SW 1271 (cell line): Measurements from ENCODE around the gene GPBAR1.
"Not testable (repeated sequence)": the region's sequence is repeated elsewhere in the genome, so short reads cannot be mapped to it uniquely, and the experiment has no call there.

Experiments used
- DNase-seq, 2 experiments: peaks; one replicate each; lab custom pipeline; 2025; lab: John Stamatoyannopoulos, UW

The GPBAR1 gene

DNA sequence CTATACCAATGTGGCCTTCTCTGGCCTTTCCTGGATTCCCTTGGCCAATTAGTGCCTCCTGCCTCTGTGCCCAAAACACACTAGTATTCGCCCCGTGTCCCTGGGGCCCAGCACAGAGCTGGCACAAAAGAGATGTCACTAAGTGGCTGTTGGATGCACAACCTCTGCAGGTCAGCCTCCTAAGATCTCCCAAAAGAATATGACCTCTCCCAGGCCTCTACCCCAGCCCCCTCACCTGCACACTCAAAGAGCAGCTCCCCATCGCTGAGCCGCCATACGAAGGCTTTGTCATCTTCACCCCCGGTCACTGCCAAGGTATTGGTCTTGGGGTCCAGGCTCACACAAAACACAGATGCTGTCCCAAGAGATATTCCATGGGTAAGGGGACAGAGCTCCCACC lies 6.4 kb downstream of the GPBAR1 start:
- DNase-seq, result no peak

DNA sequence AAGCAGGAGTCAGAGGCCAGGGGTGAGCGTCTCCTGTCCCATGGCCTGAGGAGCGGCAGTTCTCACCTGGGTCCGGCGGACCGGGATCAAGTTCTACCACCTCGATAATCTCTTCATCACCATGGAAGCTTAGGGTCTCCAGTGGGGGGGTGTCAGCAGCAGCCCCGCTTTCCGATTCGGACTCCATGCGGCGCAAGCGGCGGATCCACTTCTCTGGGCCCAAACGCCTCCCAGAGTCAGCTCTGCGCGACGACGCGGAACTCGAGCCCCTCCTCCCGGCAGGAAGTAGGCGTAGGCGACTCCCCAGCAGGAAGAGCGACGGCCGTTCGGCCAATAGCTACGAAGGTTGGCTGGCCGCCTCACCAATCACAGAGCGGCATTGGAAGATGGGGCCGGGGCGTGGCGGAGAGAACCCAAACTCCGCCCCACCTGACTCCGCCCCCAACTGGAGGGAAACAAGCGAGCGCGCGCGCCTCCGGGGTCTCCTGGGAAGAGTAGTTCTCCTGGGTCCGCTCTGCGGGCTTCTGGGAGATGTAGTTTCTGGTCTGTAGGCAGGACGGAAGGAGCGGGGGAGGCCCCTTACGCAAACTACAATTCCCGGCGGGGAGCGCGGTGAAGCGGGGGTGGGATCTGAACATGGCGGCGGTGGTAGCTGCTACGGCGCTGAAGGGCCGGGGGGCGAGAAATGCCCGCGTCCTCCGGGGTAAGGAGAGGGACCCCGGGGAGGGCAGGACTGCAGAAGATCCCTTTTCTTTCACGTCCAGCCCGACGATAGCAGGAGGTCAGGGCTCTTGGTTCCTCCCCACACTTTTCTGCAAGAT lies 9.3 kb downstream of the GPBAR1 start, which contains the start of the genes AAMP and PNKD:
Gene AAMP, minus strand, starts transcription at position 238 of the 821 bp plus-strand sequence. Its CDS starts 51 bp downstream, at position 187.
Gene PNKD, plus strand, starts transcription at position 620 of the 821 bp plus-strand sequence. Its CDS starts 17 bp downstream, at position 637.
- DNase-seq, result peak; percentile 98 to 99

DNA sequence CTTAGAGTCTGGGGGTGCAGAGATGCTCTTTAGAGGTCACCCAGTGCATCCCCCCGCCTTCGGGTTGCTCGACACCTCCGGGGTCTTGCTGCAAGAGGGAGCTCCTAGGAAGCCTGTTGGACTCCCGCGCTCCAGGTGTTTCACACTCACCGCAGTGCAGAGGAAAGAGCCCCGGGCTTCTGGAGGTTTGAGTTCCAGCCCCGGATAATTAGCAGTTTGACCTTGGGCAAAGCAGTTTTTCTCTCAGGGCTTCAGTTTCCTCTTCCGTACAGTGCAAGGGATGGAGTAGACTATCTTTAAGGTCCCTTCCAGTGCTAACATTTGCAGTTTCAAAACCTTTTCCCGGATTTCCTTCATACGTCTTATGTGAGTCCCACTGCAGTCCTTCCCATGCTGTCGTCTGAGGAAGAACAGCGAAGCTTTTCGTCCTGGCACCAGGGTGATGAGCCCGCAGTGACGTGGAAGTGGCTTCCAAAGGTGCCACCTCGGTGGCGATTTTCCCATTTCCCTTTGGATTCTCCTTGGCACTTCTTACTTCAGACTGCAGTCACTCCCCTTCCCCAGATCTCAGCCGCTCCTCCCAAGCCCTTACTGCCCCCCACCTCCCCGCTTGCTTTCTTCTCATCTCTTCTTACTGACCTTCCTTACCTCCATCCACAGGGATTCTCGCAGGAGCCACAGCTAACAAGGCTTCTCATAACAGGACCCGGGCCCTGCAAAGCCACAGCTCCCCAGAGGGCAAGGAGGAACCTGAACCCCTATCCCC lies 10.1 kb downstream of the GPBAR1 start:
- DNase-seq, result no peak

- DNase-seq, result no peak
Measured at GRCh38 chr2:218271487-218271797, 10.6 kb downstream of the GPBAR1 start.

GRCh38 chr2:218271865-218272530 lies 11.2 kb downstream of the GPBAR1 start:
- peak in 1 of 2 experiments; percentile 11 for DNase-seq

- peak; percentile 69 to 76 for DNase-seq
Measured at GRCh38 chr2:218272531-218273212, 11.9 kb downstream of the GPBAR1 start.

DNA sequence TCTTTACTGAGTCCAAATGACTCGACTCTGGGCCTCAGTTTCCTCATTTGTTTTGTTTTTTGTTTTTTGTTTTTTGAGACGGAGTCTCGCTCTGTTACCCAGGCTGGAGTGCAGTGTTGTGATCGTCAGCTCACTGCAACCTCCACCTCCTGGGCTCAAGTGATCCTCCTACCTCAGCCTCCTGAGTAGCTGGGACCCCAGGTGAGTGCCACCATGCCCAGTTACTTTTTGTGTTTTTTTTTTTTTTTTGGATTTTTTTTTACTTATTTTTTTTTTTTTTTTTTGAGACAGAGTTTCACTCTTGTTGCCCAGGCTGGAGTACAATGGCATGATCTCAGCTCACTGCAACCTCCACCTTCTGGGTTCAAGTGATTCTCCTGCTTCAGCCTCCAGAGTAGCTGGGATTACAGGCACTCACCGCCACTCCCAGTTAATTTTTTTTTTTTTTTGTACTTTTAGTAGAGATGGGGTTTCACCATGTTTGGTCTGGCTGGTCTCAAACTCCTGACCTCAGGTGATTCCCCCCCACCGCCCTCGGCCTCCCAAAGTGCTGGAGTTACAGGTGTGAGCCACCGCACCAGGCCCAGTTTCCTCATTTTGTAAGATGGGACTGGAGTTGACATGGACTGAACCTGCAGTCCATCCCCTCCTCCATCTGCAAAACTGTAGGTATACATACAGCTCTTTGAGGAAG lies 12.5 kb downstream of the GPBAR1 start:
- DNase-seq, result not testable (repeated sequence)

- no peak for DNase-seq
Measured at GRCh38 chr2:218273908-218274249, 13.1 kb downstream of the GPBAR1 start.

- no peak for DNase-seq
Measured at GRCh38 chr2:218274586-218274985, 13.8 kb downstream of the GPBAR1 start.

DNA sequence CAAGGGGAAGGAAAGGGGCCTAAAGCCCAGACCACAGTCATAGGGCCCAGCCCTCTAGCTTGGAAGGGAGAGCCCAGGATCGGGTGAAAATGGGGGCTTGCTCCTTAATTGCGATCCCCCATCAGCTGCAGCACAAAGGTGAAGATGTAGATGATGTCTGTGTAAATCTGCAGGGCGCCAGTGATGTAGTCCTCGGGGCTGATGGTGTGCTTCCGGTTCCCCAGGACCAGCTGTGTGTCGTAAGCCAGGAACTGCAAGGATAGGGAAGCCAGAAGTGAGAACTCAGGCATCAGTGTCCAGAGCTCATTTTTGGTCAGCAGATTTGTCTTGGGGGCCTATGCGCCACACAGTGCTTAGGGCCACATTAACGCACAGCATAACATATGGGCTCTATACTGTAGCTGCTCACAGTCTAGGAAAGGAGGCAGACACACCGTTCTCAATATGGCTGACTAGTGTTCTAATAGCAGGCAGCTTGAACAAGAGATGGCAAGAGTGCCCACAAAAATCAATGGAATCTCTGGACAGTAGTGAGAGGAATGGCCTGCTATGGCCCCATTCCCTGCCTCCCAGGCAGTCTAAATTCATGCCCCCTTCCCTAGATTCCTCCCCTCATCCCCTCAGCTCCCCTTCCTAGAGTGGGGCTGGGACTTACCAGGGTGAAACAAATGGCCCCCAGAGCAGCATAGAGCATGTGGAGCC lies 14.7 kb downstream of the GPBAR1 start:
- DNase-seq, result no peak

- no peak for DNase-seq
Measured at GRCh38 chr2:218276986-218277755, 16.4 kb downstream of the GPBAR1 start.

- DNase-seq, result no peak
Measured at GRCh38 chr2:218277921-218278320, 17.1 kb downstream of the GPBAR1 start.

- DNase-seq, result no peak
Measured at GRCh38 chr2:218278531-218279360, 17.9 kb downstream of the GPBAR1 start.

DNA sequence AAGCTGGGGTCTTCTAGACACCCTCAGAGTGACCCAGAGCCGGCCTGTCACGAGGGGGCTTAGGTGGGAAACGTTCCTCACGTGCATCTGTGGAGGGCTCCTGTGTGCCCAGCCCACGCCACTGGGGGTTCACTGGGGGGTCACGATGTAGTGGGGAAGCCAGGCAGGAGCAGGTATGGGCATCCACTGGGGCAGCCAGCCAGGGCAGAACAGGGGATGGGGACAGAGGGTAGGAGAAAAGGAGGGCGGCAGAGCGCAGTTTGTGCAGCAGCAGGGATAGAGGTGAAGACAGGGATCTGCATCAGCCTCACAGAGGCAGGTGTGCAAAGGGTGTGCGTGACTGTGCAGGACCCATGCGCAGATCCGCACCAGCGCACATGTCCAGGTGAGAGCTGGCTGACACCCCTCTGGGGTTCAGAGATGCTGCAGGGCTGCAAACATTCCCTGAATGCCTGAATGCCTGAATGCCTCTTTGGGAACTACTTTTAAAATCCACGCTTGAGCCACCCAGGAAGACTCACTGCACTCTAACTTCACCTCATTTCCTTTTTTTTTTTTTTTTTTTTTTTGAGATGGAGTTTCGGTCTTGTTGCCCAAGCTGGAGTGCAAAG lies 19.6 kb downstream of the GPBAR1 start:
- no peak for DNase-seq

GRCh38 chr2:218281449-218281848 lies 20.6 kb downstream of the GPBAR1 start:
- DNase-seq, result no peak

- no peak for DNase-seq
Measured at GRCh38 chr2:218282173-218282991, 21.6 kb downstream of the GPBAR1 start.

- no peak for DNase-seq
Measured at GRCh38 chr2:218284106-218284811, 23.4 kb downstream of the GPBAR1 start.
